Tibial artery (tissue), 4 donors: ENCODE results near the gene GDAP1L1.

Experiments used
- DNase-seq, 2 donors: peaks; one replicate each; pipeline ENCODE4 v3.0.0-alpha.2; 2019
- H3K27ac ChIP-seq, 2 donors: fragments of 200-600 bp; sonication (generic) in 1 of 2; 1 replicate in 1 of 2; 2 replicates in 1 of 2; pipeline ENCODE4 v1.5.1; 2018 to 2019; ENCODE audit warnings: mild to moderate bottlenecking in 1 of 2
- H3K27me3 ChIP-seq, 2 donors: fragments of 200-600 bp; sonication (generic) in 1 of 2; one replicate each; pipeline versions ENCODE4 v1.5.1 to v1.6.0; 2016 to 2019
- H3K36me3 ChIP-seq, 3 donors: fragments of 200-600 bp; sonication (generic) in 2 of 3; one replicate each; pipeline ENCODE4 v1.5.1; 2016 to 2019; ENCODE audit warnings: mild to moderate bottlenecking in 2 of 3
- H3K4me1 ChIP-seq, 4 donors: fragments of 200-600 bp; sonication (generic) in 2 of 4; 1 replicate in 3 of 4; 2 replicates in 1 of 4; pipeline ENCODE4 v1.5.1; 2016 to 2019
- H3K4me3 ChIP-seq, 2 donors: fragments of 200-600 bp; sonication (generic) in 1 of 2; 1 replicate in 1 of 2; 2 replicates in 1 of 2; pipeline ENCODE4 v1.5.1; 2018 to 2019; ENCODE audit warnings: mild to moderate bottlenecking in 2 of 2
- H3K9me3 ChIP-seq, 3 donors: fragments of 200-600 bp; sonication (generic) in 1 of 3; one replicate each; pipeline ENCODE4 v1.5.1; 2016 to 2019
- CTCF ChIP-seq, 2 experiments: fragments of 200-600 bp in 1 of 2; fragments of 450-650 bp in 1 of 2; IDR thresholded peaks; one replicate each; pipeline ENCODE4 v1.5.1; 2017 to 2019; ENCODE audit warnings: antibody characterized with exemption in 2 of 2, mild to moderate bottlenecking in 1 of 2, moderate library complexity in 1 of 2
- intact Hi-C: fragments of 100-400 bp; cut with DNase I; formaldehyde crosslinking; loops from one replicate; pipeline ENCODE4 v1.15.0; 2023; ENCODE audit warnings: low total_unique reads

Gene GDAP1L1

GRCh38 chr20:44203161-44203560 is 43.9 kb upstream of the GDAP1L1 start:
- Histone ChIP-seq H3K27me3 (no peaks in the 10 kb centered on the region), H3K36me3 (peaks cover 40 to 61% (median 52%) of the 10 kb centered on the region in 3 donors), H3K4me3 (no peak overlapping the region), H3K27ac (peak overlapping the region; percentile 14 to 34), H3K4me1 (peaks cover 0 to 69% (median 34%) of the 10 kb centered on the region in 4 donors), H3K9me3 (no peaks in the 10 kb centered on the region)
- intact Hi-C loops: no loop called here
- no peak for TF ChIP-seq CTCF (IDR thresholded peaks at IDR 0.05)
- no peak for DNase-seq

- TF ChIP-seq CTCF (IDR thresholded peaks at IDR 0.05): no peak
- peaks cover 32 to 49% (median 41%) of the 10 kb centered on the region in 3 donors for H3K36me3 ChIP-seq
- H3K4me1 ChIP-seq: peaks cover 0 to 80% (median 42%) of the 10 kb centered on the region in 4 donors
- no peak for DNase-seq
- no peaks in the 10 kb centered on the region for H3K27me3 ChIP-seq
- intact Hi-C loops: no loop called here
- no peak overlapping the region for H3K4me3 ChIP-seq
- peak overlapping the region; percentile 36 to 69 for H3K27ac ChIP-seq
- no peaks in the 10 kb centered on the region for H3K9me3 ChIP-seq
These were observed 42.8 kb upstream of the GDAP1L1 start for GRCh38 chr20:44204156-44204831.

- Histone ChIP-seq H3K27ac (peak overlapping the region; percentile 36 to 69), H3K4me1 (peaks cover 0 to 81% (median 42%) of the 10 kb centered on the region in 4 donors), H3K36me3 (peaks cover 26 to 44% (median 37%) of the 10 kb centered on the region in 3 donors), H3K27me3 (no peaks in the 10 kb centered on the region), H3K4me3 (no peak overlapping the region), H3K9me3 (no peaks in the 10 kb centered on the region)
- DNase-seq: no peak
- intact Hi-C loops: no loop called here
- no peak for TF ChIP-seq CTCF (IDR thresholded peaks at IDR 0.05)
These were observed 42.3 kb upstream of the GDAP1L1 start for GRCh38 chr20:44204832-44205215.

GRCh38 chr20:44206132-44206531 is 41.0 kb upstream of the GDAP1L1 start:
- Histone ChIP-seq H3K27ac (peak overlapping the region in 1 of 2 donors; percentile 96), H3K9me3 (no peaks in the 10 kb centered on the region), H3K36me3 (peaks cover 15 to 36% (median 31%) of the 10 kb centered on the region in 3 donors), H3K4me3 (no peak overlapping the region), H3K4me1 (peaks cover 0 to 68% (median 39%) of the 10 kb centered on the region in 4 donors), H3K27me3 (no peaks in the 10 kb centered on the region)
- TF ChIP-seq CTCF (IDR thresholded peaks at IDR 0.05): no peak
- intact Hi-C loops: no loop called here
- DNase-seq: no peak

GRCh38 chr20:44207126-44207723 is 39.9 kb upstream of the GDAP1L1 start:
- H3K27ac ChIP-seq: peak overlapping the region; percentile 96 to 99
- intact Hi-C loops: no loop called here
- DNase-seq: no peak
- no peak overlapping the region for H3K4me3 ChIP-seq
- no peaks in the 10 kb centered on the region for H3K9me3 ChIP-seq
- H3K27me3 ChIP-seq: no peaks in the 10 kb centered on the region
- peaks cover 5 to 25% (median 20%) of the 10 kb centered on the region in 3 donors for H3K36me3 ChIP-seq
- H3K4me1 ChIP-seq: peaks cover 0 to 77% (median 46%) of the 10 kb centered on the region in 4 donors
- no peak for TF ChIP-seq CTCF (IDR thresholded peaks at IDR 0.05)
